Upper lobe of left lung (tissue), 6 donors: ENCODE results near the gene AGFG2. TPM values are rescaled to one million over a fixed set of nuclear protein-coding genes. Genes with fewer than 3 reads are reported as not detected.

ENCODE experiments used
- ATAC-seq, 2 donors: fragments of 200-7000 bp; cut with Tn5 transposase; one replicate each; pipeline ENCODE4 v1.9.1; 2022; ENCODE audit warnings: mild to moderate bottlenecking in 2 of 2, moderate library complexity in 2 of 2; ENCODE audit not compliant: low FRiP score in 2 of 2
- DNase-seq, 2 donors: peaks; one replicate each; pipeline ENCODE4 v3.0.0-alpha.2; 2019 to 2020
- H3K27ac ChIP-seq, 4 donors: fragments of 200-600 bp; sonication (generic); one replicate each; pipeline ENCODE4 v1.5.1; 2016 to 2019
- H3K27me3 ChIP-seq, 4 donors: fragments of 200-600 bp; sonication (generic); one replicate each; pipeline ENCODE4 v1.5.1; 2017 to 2019
- H3K36me3 ChIP-seq, 4 donors: fragments of 200-600 bp; sonication (generic); one replicate each; pipeline ENCODE4 v1.5.1; 2016 to 2019
- H3K4me1 ChIP-seq, 4 donors: fragments of 200-600 bp; sonication (generic); one replicate each; pipeline ENCODE4 v1.5.1; 2018 to 2019
- H3K4me3 ChIP-seq, 4 donors: fragments of 200-600 bp; sonication (generic); one replicate each; pipeline ENCODE4 v1.5.1; 2017 to 2019; ENCODE audit warnings: mild to moderate bottlenecking in 2 of 4, moderate library complexity in 1 of 4
- H3K9me3 ChIP-seq, 4 donors: fragments of 200-600 bp; sonication (generic); one replicate each; pipeline ENCODE4 v1.5.1; 2018 to 2019
- EP300 ChIP-seq, 4 donors: sonication (generic); formaldehyde crosslinking; IDR thresholded peaks; one replicate each; pipeline ENCODE4 v1.5.1; 2017; ENCODE audit warnings: antibody characterized with exemption in 4 of 4, control low read depth in 2 of 4
- POLR2A ChIP-seq, 4 donors: fragments of 450-650 bp; IDR thresholded peaks; one replicate each; pipeline ENCODE4 v1.5.1; 2016 to 2017; ENCODE audit warnings: antibody characterized with exemption in 4 of 4, mild to moderate bottlenecking in 2 of 4
- POLR2AphosphoS5 ChIP-seq, 2 donors: sonication (generic); formaldehyde crosslinking; IDR thresholded peaks; one replicate each; pipeline ENCODE4 v1.5.1; 2017; ENCODE audit warnings: antibody characterized with exemption in 2 of 2
- WGBS, 2 donors: methylation state at CpG; one replicate each; pipeline ENCODE4 v1.1.5; 2017 to 2018; 5-methylcytosine and 5-hydroxymethylcytosine counted together
- total RNA-seq, 6 donors: library from RNA; depleted of rRNA in 4 of 6; stranded (reverse); fragments of >200 nt in 4 of 6; gene quantifications; one replicate each; pipeline versions ENCODE4 v1.1.0 to v1.2.1, GENCODE V29; 2016 to 2021
- TF ChIP-seq, protein P1 (sequence below), 6 experiments: fragments of 450-650 bp in 4 of 6; fragments of 200-600 bp in 2 of 6; sonication (generic) in 2 of 6; IDR thresholded peaks; one replicate each; pipeline ENCODE4 v1.5.1; 2016 to 2019; ENCODE audit warnings: antibody characterized with exemption in 6 of 6
- donor health status: DM: no; HTN: no; CAD: no; lungs with moderate emphysema.
- donor health status: DM: no; HTN: yes; CAD: no; lungs with severe emphysema.

The AGFG2 gene
- total RNA-seq, 6 donors from 2014 or later, result 14.3 to 33.1 (median 20.4) TPM

DNA sequence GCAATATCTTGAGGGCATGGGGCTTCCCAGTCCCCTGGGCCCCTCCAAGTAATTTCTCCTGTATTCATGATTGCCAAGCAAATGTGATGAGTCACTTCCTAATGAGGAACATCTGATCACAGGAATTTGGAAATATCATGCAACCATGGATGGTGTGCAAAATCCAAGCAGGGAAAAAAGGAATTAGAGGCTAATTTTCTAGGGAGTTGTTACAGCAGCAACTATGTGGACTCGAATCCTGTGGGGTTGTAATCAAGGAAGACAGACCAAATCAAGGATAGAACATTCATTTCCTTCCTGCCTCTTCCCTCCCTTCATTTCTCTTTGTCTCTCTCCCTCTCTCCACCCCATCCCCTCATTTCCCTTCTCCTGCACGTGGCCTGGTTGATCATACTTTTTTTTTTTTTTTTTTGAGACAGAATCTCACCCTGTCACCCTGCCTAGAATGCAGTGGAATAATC, 23.9 kb upstream of the AGFG2 start:
- H3K9me3 ChIP-seq, result no peaks in the 10 kb centered on the region
- 20 to 24% methylated on average over 2 of the region's 2 CpGs for WGBS, 2 donors
- no peak overlapping the region for H3K27ac ChIP-seq
- TF ChIP-seq EP300 (IDR thresholded peaks at IDR 0.05) (no peak), POLR2A (IDR thresholded peaks at IDR 0.05) (no peak), POLR2AphosphoS5 (IDR thresholded peaks at IDR 0.05) (no peak)
- TF ChIP-seq, protein P1, sequence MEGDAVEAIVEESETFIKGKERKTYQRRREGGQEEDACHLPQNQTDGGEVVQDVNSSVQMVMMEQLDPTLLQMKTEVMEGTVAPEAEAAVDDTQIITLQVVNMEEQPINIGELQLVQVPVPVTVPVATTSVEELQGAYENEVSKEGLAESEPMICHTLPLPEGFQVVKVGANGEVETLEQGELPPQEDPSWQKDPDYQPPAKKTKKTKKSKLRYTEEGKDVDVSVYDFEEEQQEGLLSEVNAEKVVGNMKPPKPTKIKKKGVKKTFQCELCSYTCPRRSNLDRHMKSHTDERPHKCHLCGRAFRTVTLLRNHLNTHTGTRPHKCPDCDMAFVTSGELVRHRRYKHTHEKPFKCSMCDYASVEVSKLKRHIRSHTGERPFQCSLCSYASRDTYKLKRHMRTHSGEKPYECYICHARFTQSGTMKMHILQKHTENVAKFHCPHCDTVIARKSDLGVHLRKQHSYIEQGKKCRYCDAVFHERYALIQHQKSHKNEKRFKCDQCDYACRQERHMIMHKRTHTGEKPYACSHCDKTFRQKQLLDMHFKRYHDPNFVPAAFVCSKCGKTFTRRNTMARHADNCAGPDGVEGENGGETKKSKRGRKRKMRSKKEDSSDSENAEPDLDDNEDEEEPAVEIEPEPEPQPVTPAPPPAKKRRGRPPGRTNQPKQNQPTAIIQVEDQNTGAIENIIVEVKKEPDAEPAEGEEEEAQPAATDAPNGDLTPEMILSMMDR (IDR thresholded peaks at IDR 0.05), result no peak
- H3K4me3 ChIP-seq, result no peak overlapping the region
- H3K36me3 ChIP-seq, result no peaks in the 10 kb centered on the region
- ATAC-seq (peak in 1 of 2 donors; percentile 85), DNase-seq (no peak)
- H3K27me3 ChIP-seq, result no peaks in the 10 kb centered on the region
- H3K4me1 ChIP-seq, result peaks cover 0 to 12% (median 4%) of the 10 kb centered on the region in 4 donors

DNA sequence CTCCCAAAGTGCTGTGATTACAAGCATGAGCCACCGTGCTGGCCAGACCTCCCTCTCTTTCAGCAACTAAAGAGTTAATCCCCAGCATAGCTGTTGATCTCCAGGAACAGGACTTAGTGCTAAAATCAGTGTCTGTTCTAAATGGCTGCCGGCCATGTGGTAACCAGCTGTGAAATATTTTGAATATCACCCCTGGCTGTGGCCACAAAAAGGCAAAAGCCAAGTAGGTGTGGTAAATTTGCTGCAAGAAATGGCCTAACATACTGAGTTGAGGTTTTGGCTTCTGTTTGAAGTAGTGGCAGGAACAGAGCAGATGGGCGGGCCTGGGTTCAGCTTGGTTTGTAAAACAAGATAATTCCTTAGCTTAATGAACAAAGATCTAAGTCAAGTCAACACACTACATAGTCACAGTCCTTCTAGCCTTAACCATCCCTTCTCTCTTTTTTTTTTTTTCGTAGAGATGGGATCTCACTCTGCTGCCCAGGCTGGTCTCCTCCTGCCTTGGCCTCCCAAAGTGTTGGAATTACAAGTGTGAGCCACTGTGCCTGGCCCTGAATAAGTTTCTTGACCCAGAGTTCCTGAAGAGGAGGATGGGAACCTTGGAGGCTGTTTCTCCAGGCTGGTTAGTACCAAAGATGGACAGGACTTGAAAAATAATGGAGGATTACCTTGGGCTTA, 22.7 kb upstream of the AGFG2 start:
- H3K36me3 ChIP-seq, result no peaks in the 10 kb centered on the region
- H3K27ac ChIP-seq, result no peak overlapping the region
- 60 to 61% methylated on average over 4 of the region's 4 CpGs for WGBS, 2 donors
- DNase-seq (peak in 1 of 2 donors; percentile 20), ATAC-seq (peak in 1 of 2 donors; percentile 91)
- H3K9me3 ChIP-seq, result no peaks in the 10 kb centered on the region
- H3K4me3 ChIP-seq, result no peak overlapping the region
- no peak for TF ChIP-seq POLR2AphosphoS5 (IDR thresholded peaks at IDR 0.05)
- TF ChIP-seq, protein P1 (IDR thresholded peaks at IDR 0.05), result no peak
- TF ChIP-seq EP300 (IDR thresholded peaks at IDR 0.05), result no peak
- TF ChIP-seq POLR2A (IDR thresholded peaks at IDR 0.05), result no peak
- peaks cover 0 to 12% (median 4%) of the 10 kb centered on the region in 4 donors for H3K4me1 ChIP-seq
- no peaks in the 10 kb centered on the region for H3K27me3 ChIP-seq

DNA sequence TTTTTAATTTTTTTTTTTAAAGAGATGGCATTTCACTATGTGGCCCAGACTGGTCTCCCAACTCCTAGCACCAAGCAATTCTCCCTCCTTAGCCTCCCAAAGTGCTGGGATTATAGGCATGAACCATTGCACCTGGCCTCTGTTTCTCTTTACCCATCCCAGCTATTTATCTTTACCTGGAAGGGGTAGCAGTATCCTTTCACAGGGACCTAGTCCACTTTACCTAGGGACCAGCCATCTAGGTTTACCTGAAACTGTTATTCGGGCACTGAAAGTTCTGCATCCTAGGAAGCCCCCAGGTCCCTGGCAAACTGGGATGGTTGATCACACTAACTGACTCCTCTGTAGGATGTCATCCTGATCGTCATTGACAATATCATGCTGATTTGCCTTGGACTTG, 21.7 kb upstream of the AGFG2 start:
- H3K27me3 ChIP-seq, result no peaks in the 10 kb centered on the region
- H3K4me1 ChIP-seq, result peaks cover 0 to 12% (median 4%) of the 10 kb centered on the region in 4 donors
- TF ChIP-seq POLR2AphosphoS5 (IDR thresholded peaks at IDR 0.05) (no peak), EP300 (IDR thresholded peaks at IDR 0.05) (no peak), POLR2A (IDR thresholded peaks at IDR 0.05) (no peak)
- TF ChIP-seq, protein P1 (IDR thresholded peaks at IDR 0.05), result no peak
- H3K9me3 ChIP-seq, result no peaks in the 10 kb centered on the region
- WGBS, 2 donors, result 82 to 93% methylated on average over 2 of the region's 2 CpGs
- H3K27ac ChIP-seq, result no peak overlapping the region
- no peak overlapping the region for H3K4me3 ChIP-seq
- H3K36me3 ChIP-seq, result no peaks in the 10 kb centered on the region
- ATAC-seq (no peak), DNase-seq (no peak)

DNA sequence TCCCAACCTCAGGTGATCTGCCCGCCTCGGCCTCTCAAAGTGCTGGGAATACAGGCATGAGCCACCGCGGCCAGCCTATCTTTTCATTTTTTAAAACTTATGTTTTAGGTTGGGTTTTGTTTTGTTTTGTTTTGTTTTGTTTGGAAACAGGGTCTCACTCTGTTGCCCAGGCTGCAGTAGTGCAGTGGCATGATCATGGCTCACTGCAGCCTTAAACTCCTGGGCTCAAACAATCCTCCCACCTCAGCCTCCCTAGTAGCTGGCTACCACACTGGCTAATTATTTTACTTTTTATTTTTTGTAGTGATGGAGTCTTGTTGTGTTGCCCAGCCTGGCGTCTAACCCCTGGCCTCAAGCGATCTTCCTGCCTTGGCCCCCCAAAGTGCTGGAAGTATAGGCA, 19.4 kb upstream of the AGFG2 start:
- Histone ChIP-seq H3K9me3 (no peaks in the 10 kb centered on the region), H3K27ac (no peak overlapping the region), H3K4me1 (peaks cover 0 to 12% (median 4%) of the 10 kb centered on the region in 4 donors), H3K36me3 (no peaks in the 10 kb centered on the region), H3K4me3 (no peak overlapping the region), H3K27me3 (no peaks in the 10 kb centered on the region)
- no peak for TF ChIP-seq POLR2A (IDR thresholded peaks at IDR 0.05)
- TF ChIP-seq POLR2AphosphoS5 (IDR thresholded peaks at IDR 0.05), result no peak
- no peak for TF ChIP-seq EP300 (IDR thresholded peaks at IDR 0.05)
- TF ChIP-seq, protein P1 (IDR thresholded peaks at IDR 0.05), result no peak
- no peak for ATAC-seq
- WGBS, 2 donors, result 88 to 91% methylated on average over 6 of the region's 6 CpGs
- no peak for DNase-seq

DNA sequence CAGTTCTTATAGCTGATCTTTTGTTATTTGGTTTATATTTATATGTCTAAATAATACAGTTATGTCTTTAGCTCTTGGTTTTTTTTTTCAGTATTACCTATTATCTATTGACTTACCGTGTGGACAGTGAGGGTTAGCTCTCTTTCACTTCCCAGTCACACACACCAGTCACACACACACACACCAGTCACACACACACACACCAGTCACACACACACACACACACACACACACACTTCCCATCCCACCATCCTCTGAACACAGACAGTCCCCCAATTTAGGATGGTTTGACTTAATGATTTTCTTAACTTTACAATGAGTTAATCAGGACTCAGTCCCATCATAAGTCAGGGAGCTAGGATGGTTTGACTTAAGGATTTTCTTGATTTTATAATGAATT, 18.9 kb upstream of the AGFG2 start:
- Histone ChIP-seq H3K4me3 (no peak overlapping the region), H3K27ac (no peak overlapping the region), H3K27me3 (no peaks in the 10 kb centered on the region), H3K36me3 (no peaks in the 10 kb centered on the region), H3K9me3 (no peaks in the 10 kb centered on the region), H3K4me1 (peaks cover 0 to 8% (median 4%) of the 10 kb centered on the region in 4 donors)
- WGBS, 2 donors, result 10 to 27% methylated on average over 1 of the region's 1 CpG
- ATAC-seq, result no peak
- DNase-seq, result no peak
- TF ChIP-seq, protein P1 (IDR thresholded peaks at IDR 0.05), result no peak
- no peak for TF ChIP-seq POLR2A (IDR thresholded peaks at IDR 0.05)
- no peak for TF ChIP-seq POLR2AphosphoS5 (IDR thresholded peaks at IDR 0.05)
